ENCODE data around the gene POU5F1. TPM values are rescaled to one million over a fixed set of nuclear protein-coding genes. Genes with fewer than 3 reads are reported as not detected.

The POU5F1 gene
- total and polyA plus RNA-seq, 2 of the 4 experiments (the other 2 are of a cell fraction): not detected

DNA sequence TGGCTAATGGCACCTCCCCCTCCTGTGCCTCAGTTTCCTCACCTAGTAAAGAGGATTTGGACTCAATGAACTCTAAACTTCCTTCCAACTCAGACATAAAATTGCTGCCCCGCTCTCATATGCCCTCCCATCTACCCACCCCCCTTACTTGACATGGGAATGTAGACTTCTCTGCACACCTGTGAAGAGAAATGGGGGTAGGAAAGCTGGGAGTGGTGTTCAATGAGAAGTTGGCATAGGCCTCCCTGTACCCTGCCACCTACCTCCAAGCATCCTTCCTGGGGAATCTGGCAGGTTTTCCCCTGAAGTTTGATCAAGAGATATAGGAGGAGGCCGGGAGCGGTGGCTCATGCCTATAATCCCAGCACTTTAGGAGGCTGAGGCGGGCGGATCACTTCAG lies 3.9 kb upstream of the POU5F1 start:
- Histone ChIP-seq H2AFZ (replicated peaks; ENCODE audit: low read length, poor library complexity) (no peak overlapping the region), H2BK15ac (ENCODE audit: low read depth, low read length) (no peak overlapping the region), H4K20me1 (ENCODE audit: insufficient read depth, low read length) (no peaks in the 10 kb centered on the region), H3K56ac (ENCODE audit: extremely low read depth, insufficient read depth, low read length) (no peak overlapping the region), H3K27ac (ENCODE audit: insufficient read depth, low read length) (no peak overlapping the region), H3K36me3 (ENCODE audit: control insufficient read depth, insufficient read depth, low read length) (no peaks in the 10 kb centered on the region), H2BK20ac (ENCODE audit: low read depth, low read length) (no peak overlapping the region), H3K9me1 (ENCODE audit: insufficient read depth, low read length) (peaks cover 14% of the 10 kb centered on the region; the same call in 1 of the 2 replicates), H3K4me3 (ENCODE audit: insufficient read depth, low read depth, low read length) (no peak overlapping the region), H2AK5ac (ENCODE audit: low read depth, low read length) (no peak overlapping the region), H2AK9ac (replicated peaks; ENCODE audit: low read depth, low read length, poor library complexity) (no peak overlapping the region), H3K23ac (ENCODE audit: low read depth, low read length) (no peak overlapping the region), H4K8ac (ENCODE audit: low read depth in 2 of 2, low read length in 2 of 2) (no peak overlapping the region), H3K79me1 (ENCODE audit: low read depth in 1 of 2, low read length in 2 of 2) (no peaks in the 10 kb centered on the region), H3K27me3 (ENCODE audit: control insufficient read depth, insufficient read depth, low read length) (no peaks in the 10 kb centered on the region), H3K18ac (ENCODE audit: low read depth, low read length) (no peak overlapping the region), H2BK5ac (ENCODE audit: low read depth, low read length, poor library complexity, severe bottlenecking) (no peak overlapping the region), H3K9me3 (ENCODE audit: control insufficient read depth, insufficient read depth, low read length) (no peaks in the 10 kb centered on the region), H4K5ac (ENCODE audit: low read depth, low read length) (no peak overlapping the region), H2BK120ac (ENCODE audit: low read depth, low read length) (no peak overlapping the region), H3K14ac (replicated peaks; ENCODE audit: low read depth, low read length) (no peak overlapping the region), H3K4ac (ENCODE audit: low read depth, low read length) (no peak overlapping the region), H3K9ac (ENCODE audit: low read depth, low read length) (no peak overlapping the region), H3K4me1 (ENCODE audit: control insufficient read depth, insufficient read depth, low read length) (peaks cover 8% of the 10 kb centered on the region), H3K4me2 (ENCODE audit: low read depth, low read length) (no peak overlapping the region), H4K91ac (ENCODE audit: insufficient read depth, low read depth, low read length) (no peak overlapping the region)
- no CpG with 5 or more reads among the region's 5 CpGs for WGBS, 2 experiments (ENCODE audit: extremely low coverage in 2 of 2, insufficient read length in 1 of 2)
- no peak for ATAC-seq (ENCODE audit: low read depth)
- no TSS peak for BruUV-seq (replicated peaks)
- in situ Hi-C loops (cut with MboI; ENCODE audit: low sequenced_read_pairs): no loop called here
- no peak for DNase-seq
- dilution Hi-C loops (cut with HindIII; ENCODE audit: low sequenced_read_pairs, unreplicated experiment): no loop called here
- TF ChIP-seq CEBPB (IDR thresholded peaks at IDR 0.05; ENCODE audit: low read depth, low read length): no peak
- no peak for TF ChIP-seq MAZ (IDR thresholded peaks at IDR 0.05; ENCODE audit: borderline replicate concordance, low read depth, low read length)
- TF ChIP-seq RCOR1 (IDR thresholded peaks at IDR 0.05; ENCODE audit: insufficient replicate concordance, low read length): no peak
- no peak for TF ChIP-seq POLR2A (IDR thresholded peaks at IDR 0.05; ENCODE audit: low read depth, low read length)
- TF ChIP-seq NFE2L2 (IDR thresholded peaks at IDR 0.05; ENCODE audit: low read depth, low read length): no peak
- no peak for TF ChIP-seq BHLHE40 (IDR thresholded peaks at IDR 0.05; ENCODE audit: low read depth, low read length)
- TF ChIP-seq, protein P1, sequence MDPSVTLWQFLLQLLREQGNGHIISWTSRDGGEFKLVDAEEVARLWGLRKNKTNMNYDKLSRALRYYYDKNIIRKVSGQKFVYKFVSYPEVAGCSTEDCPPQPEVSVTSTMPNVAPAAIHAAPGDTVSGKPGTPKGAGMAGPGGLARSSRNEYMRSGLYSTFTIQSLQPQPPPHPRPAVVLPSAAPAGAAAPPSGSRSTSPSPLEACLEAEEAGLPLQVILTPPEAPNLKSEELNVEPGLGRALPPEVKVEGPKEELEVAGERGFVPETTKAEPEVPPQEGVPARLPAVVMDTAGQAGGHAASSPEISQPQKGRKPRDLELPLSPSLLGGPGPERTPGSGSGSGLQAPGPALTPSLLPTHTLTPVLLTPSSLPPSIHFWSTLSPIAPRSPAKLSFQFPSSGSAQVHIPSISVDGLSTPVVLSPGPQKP (IDR thresholded peaks at IDR 0.05; ENCODE audit: borderline replicate concordance, low read depth, low read length): no peak
- TF ChIP-seq SMC3 (IDR thresholded peaks at IDR 0.05; ENCODE audit: low read depth, low read length): no peak
- TF ChIP-seq RAD21 (IDR thresholded peaks at IDR 0.05; ENCODE audit: low read length): no peak
- TF ChIP-seq, protein P2, sequence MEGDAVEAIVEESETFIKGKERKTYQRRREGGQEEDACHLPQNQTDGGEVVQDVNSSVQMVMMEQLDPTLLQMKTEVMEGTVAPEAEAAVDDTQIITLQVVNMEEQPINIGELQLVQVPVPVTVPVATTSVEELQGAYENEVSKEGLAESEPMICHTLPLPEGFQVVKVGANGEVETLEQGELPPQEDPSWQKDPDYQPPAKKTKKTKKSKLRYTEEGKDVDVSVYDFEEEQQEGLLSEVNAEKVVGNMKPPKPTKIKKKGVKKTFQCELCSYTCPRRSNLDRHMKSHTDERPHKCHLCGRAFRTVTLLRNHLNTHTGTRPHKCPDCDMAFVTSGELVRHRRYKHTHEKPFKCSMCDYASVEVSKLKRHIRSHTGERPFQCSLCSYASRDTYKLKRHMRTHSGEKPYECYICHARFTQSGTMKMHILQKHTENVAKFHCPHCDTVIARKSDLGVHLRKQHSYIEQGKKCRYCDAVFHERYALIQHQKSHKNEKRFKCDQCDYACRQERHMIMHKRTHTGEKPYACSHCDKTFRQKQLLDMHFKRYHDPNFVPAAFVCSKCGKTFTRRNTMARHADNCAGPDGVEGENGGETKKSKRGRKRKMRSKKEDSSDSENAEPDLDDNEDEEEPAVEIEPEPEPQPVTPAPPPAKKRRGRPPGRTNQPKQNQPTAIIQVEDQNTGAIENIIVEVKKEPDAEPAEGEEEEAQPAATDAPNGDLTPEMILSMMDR (conservative IDR thresholded peaks at IDR 0.05; ENCODE audit: low read depth, low read length): no peak
- TF ChIP-seq CHD1 (IDR thresholded peaks at IDR 0.05; ENCODE audit: low read depth, low read length): no peak
- no peak for TF ChIP-seq MAFK (IDR thresholded peaks at IDR 0.05; ENCODE audit: low read depth, low read length)
- no peak for TF ChIP-seq FOS (IDR thresholded peaks at IDR 0.05; ENCODE audit: low read depth, low read length)
- no peak for TF ChIP-seq MXI1 (IDR thresholded peaks at IDR 0.05; ENCODE audit: borderline replicate concordance, low read depth, low read length)
- no peak for TF ChIP-seq RFX5 (IDR thresholded peaks at IDR 0.05; ENCODE audit: low read depth, low read length)
- TF ChIP-seq, protein P3, sequence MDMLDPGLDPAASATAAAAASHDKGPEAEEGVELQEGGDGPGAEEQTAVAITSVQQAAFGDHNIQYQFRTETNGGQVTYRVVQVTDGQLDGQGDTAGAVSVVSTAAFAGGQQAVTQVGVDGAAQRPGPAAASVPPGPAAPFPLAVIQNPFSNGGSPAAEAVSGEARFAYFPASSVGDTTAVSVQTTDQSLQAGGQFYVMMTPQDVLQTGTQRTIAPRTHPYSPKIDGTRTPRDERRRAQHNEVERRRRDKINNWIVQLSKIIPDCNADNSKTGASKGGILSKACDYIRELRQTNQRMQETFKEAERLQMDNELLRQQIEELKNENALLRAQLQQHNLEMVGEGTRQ (IDR thresholded peaks at IDR 0.05; ENCODE audit: low read depth, low read length): no peak
- CTCF ChIA-PET: no interaction called here
- POLR2A ChIA-PET (ENCODE audit: unreplicated experiment): no interaction called here
- intact Hi-C loops (cut with micrococcal nuclease): no loop called here
